K562 (cell line): ENCODE measurements around the gene UNC93B1. TPM values are rescaled to one million over a fixed set of nuclear protein-coding genes. Genes with fewer than 3 reads are reported as not detected.

Source experiments
- ATAC-seq: fragments of 200-7000 bp; cut with Tn5 transposase; 3 replicates; pipeline ENCODE4 v1.9.1; 2020; ENCODE audit warnings: moderate library complexity
- BruUV-seq: library from RNA; stranded (reverse); fragments of 400-500 nt; replicated peaks from 2 replicates; lab custom pipeline; 2021; lab: Mats Ljungman, UMichigan
- CTCF ChIA-PET: fragments of 300-600 bp; formaldehyde crosslinking; extraction: SDS; loops from one replicate; lab custom pipeline; 2021; ENCODE audit warnings: low intra/inter-chr PET ratio; lab: Yijun Ruan, JAX
- POLR2A ChIA-PET: fragments of 300-600, 350-650 bp; sonication (Branson Sonifier 250); formaldehyde crosslinking; extraction: SDS; loops from one replicate; lab custom pipeline; 2021; ENCODE audit warnings: antibody characterized with exemption, inconsistent platforms; lab: Yijun Ruan, JAX
- DNase-seq, 4 experiments: peaks; one replicate each; pipeline versions ENCODE4 v3.0.0 to v3.0.0-alpha.2; 2011 to 2018; ENCODE audit warnings: low spot score in 3 of 4, mixed read lengths in 3 of 4; ENCODE audit errors: extremely low read depth in 1 of 4
- FAIRE-seq: peaks from 2 replicates; lab custom pipeline; 2011; peaks lifted over from hg19 to GRCh38; lab: Jason Lieb, UNC
- H2AFZ ChIP-seq: 2 replicates; pipeline ENCODE4 v1.6.0; 2011; ENCODE audit warnings: low read depth, low read length, control low read depth, inconsistent platforms
- H3K27ac ChIP-seq: fragments of 200-600 bp; 3 replicates; pipeline ENCODE4 v1.8.0; 2011; ENCODE audit warnings: low read depth, mild to moderate bottlenecking, control low read depth, inconsistent platforms, low read length, moderate library complexity, mixed read lengths; ENCODE audit errors: extremely low read depth
- H3K27me3 ChIP-seq, 2 experiments: fragments of 300-600 bp in 1 of 2; 2 replicates in 1 of 2; 3 replicates in 1 of 2; pipeline versions ENCODE4 v1.6.0 to v1.8.0; 2011; ENCODE audit warnings: inconsistent platforms in 2 of 2, low read length in 2 of 2, mild to moderate bottlenecking in 1 of 2, mixed read lengths in 1 of 2, moderate library complexity in 1 of 2; ENCODE audit not compliant: control insufficient read depth in 2 of 2, insufficient read depth in 2 of 2
- H3K36me3 ChIP-seq: fragments of 300-600 bp; 3 replicates; pipeline ENCODE4 v1.8.0; 2011; ENCODE audit warnings: mild to moderate bottlenecking, low read length, inconsistent platforms; ENCODE audit not compliant: control insufficient read depth, insufficient read depth
- H3K4me1 ChIP-seq, 2 experiments: fragments of 200-600 bp in 1 of 2; replicated peaks in 1 of 2; 2 replicates in 1 of 2; 3 replicates in 1 of 2; pipeline versions ENCODE4 v1.5.1 to v1.8.0; 2011; ENCODE audit warnings: inconsistent platforms in 2 of 2, low read length in 2 of 2, mild to moderate bottlenecking in 1 of 2, mixed read lengths in 1 of 2, moderate library complexity in 1 of 2; ENCODE audit not compliant: control insufficient read depth in 2 of 2, insufficient read depth in 2 of 2
- H3K4me2 ChIP-seq: 2 replicates; pipeline ENCODE4 v1.6.1; 2011; ENCODE audit warnings: low read length, control low read depth, inconsistent platforms, mixed read lengths; ENCODE audit not compliant: insufficient read depth
- H3K4me3 ChIP-seq: fragments of 200-600 bp; sonication (generic), shearing (Covaris generic); 2 replicates; pipeline ENCODE4 v1.5.1; 2016; ENCODE audit warnings: control low read depth, inconsistent platforms
- H3K79me2 ChIP-seq: fragments of 200-600 bp; 3 replicates; pipeline ENCODE4 v1.8.0; 2011; ENCODE audit warnings: low read length, inconsistent platforms; ENCODE audit not compliant: control insufficient read depth, insufficient read depth
- H3K9ac ChIP-seq, 2 experiments: 2 replicates each; pipeline versions ENCODE4 v1.6.0 to v1.6.1; 2011; ENCODE audit warnings: low read depth in 2 of 2, low read length in 2 of 2, control low read depth in 1 of 2, inconsistent platforms in 1 of 2, mild to moderate bottlenecking in 1 of 2, mixed read lengths in 1 of 2; ENCODE audit not compliant: insufficient read depth in 1 of 2
- H3K9me1 ChIP-seq: one replicate; pipeline ENCODE4 v1.6.0; 2011; ENCODE audit warnings: inconsistent platforms, mild to moderate bottlenecking, low read length, moderate library complexity; ENCODE audit not compliant: control insufficient read depth, insufficient read depth
- H3K9me3 ChIP-seq: replicated peaks from 2 replicates; pipeline ENCODE4 v1.5.1; 2011; ENCODE audit warnings: low read depth, low read length, inconsistent platforms; ENCODE audit not compliant: control insufficient read depth, insufficient read depth
- H4K20me1 ChIP-seq: replicated peaks from 2 replicates; pipeline ENCODE4 v1.6.1; 2011; ENCODE audit warnings: low read length, inconsistent platforms, mixed read lengths; ENCODE audit not compliant: control insufficient read depth, insufficient read depth
- CHAMP1 ChIP-seq: fragments of 450-650 bp; IDR thresholded peaks from 2 replicates; pipeline ENCODE4 v1.6.1; 2016; ENCODE audit warnings: mild to moderate bottlenecking
- JUNB ChIP-seq: fragments of 450-650 bp; formaldehyde crosslinking; conservative IDR thresholded peaks from 2 replicates; pipeline ENCODE4 v1.4.0; 2020; ENCODE audit warnings: mild to moderate bottlenecking
- PRMT5 ChIP-seq: sonication (generic); formaldehyde crosslinking; IDR thresholded peaks from 2 replicates; pipeline ENCODE4 v1.5.0; 2020; ENCODE audit warnings: missing genetic modification reagents
- VEZF1 ChIP-seq: fragments of 200-800 bp; sonication (Bioruptor generic); IDR thresholded peaks from 2 replicates; pipeline ENCODE4 v1.6.1; 2017; ENCODE audit warnings: missing genetic modification characterization, missing compliant biosample characterization
- ZNF143 ChIP-seq: sonication (generic); formaldehyde crosslinking; IDR thresholded peaks from 2 replicates; pipeline ENCODE4 v1.9.0; 2022; ENCODE audit warnings: mild to moderate bottlenecking, missing genetic modification reagents
- ZSCAN32 ChIP-seq: fragments of 450-650 bp; formaldehyde crosslinking; IDR thresholded peaks from 2 replicates; pipeline ENCODE4 v1.4.0; 2020; ENCODE audit warnings: mild to moderate bottlenecking, moderate library complexity
- WGBS: fragments of 100-300 bp; shearing (Covaris generic); methylation state at CpG from one replicate; pipeline ENCODE4 v1.1.6; 2016; ENCODE audit warnings: low coverage, mixed read lengths; ENCODE audit not compliant: insufficient coverage; ENCODE audit errors: missing lambda C conversion rate; 5-methylcytosine and 5-hydroxymethylcytosine counted together
- in situ Hi-C: fragments of 300-500 bp; cut with MboI; formaldehyde crosslinking; loops from 4 replicates; pipeline ENCODE4 v1.15.0; 2018; ENCODE audit warnings: inconsistent platforms, mixed read lengths
- intact Hi-C: fragments of 100-400 bp; cut with micrococcal nuclease; formaldehyde crosslinking; loops from 2 replicates; pipeline ENCODE4 v1.14.2; 2022
- polyA plus RNA-seq, 8 experiments: library from polyadenylated mRNA; depleted of rRNA in 4 of 8; stranded (reverse) in 5 of 8; unstranded in 3 of 8; fragments of >200 nt; fragmentation: Nextera tagmentation in 2 of 8; fragmentation: Illumina TruSeq in 1 of 8; extraction: Ambion mirVana in 2 of 8; extraction: Trizol in 1 of 8; gene quantifications; 2 replicates each; pipeline versions ENCODE4 v1.2.1 to v1.2.3, GENCODE V29; 2011 to 2014; ENCODE audit warnings: inconsistent platforms in 1 of 8, missing spikeins in 1 of 8
- total RNA-seq, 7 experiments: library from RNA; depleted of rRNA in 6 of 7; stranded (reverse); fragments of >200 nt in 6 of 7; fragmentation: Illumina TruSeq in 2 of 7; extraction: Trizol in 2 of 7; gene quantifications; 2 replicates each; pipeline versions ENCODE4 v1.2.1 to v1.2.3, GENCODE V29; 2011 to 2021; ENCODE audit warnings: low replicate concordance in 1 of 7
- TF ChIP-seq, protein P1 (sequence below), 3 experiments: fragments of 200-800 bp in 1 of 3; sonication (Bioruptor generic) in 1 of 3; sonication (generic) in 1 of 3; formaldehyde crosslinking in 1 of 3; IDR thresholded peaks; 2 replicates each; pipeline versions ENCODE4 v1.6.1 to v1.8.0; 2016 to 2022; ENCODE audit warnings: mild to moderate bottlenecking in 2 of 3, missing compliant biosample characterization in 2 of 3, missing genetic modification characterization in 2 of 3, missing genetic modification reagents in 1 of 3

Gene UNC93B1
- total and polyA plus RNA-seq, 9 of the 15 experiments (the other 6 are each of a cell fraction or from before 2014, with no cell fraction given), result 0.10 to 13.6 (median 6.5) TPM

GRCh38 chr11:68040957-68041591, 37.2 kb upstream of the UNC93B1 start:
- BruUV-seq, result no TSS peak
- H3K9ac ChIP-seq, result peak overlapping the region; percentile 72 to 90; a peak in 3 of 4 replicates
- H3K4me1 ChIP-seq, result peaks cover 44 to 95% of the 10 kb centered on the region in 2 experiments
- FAIRE-seq (no peak), DNase-seq (no peak), ATAC-seq (no peak)
- no peaks in the 10 kb centered on the region for H3K9me1 ChIP-seq
- intact Hi-C loops (no loop called here), in situ Hi-C loops (no loop called here)
- peaks cover 54% of the 10 kb centered on the region; the same call in 2 of the 3 replicates for H3K36me3 ChIP-seq
- peak overlapping the region; percentile 74 for H3K4me2 ChIP-seq
- TF ChIP-seq PRMT5 (CRISPR knock-in tag) (no peak), JUNB (CRISPR knock-in tag) (no peak), CHAMP1 (no peak), ZSCAN32 (CRISPR knock-in tag) (no peak), ZNF143 (CRISPR knock-in tag) (0 out of 2 replicates have a peak, but pooled peaks have one; percentile 9), VEZF1 (CRISPR knock-in tag) (no peak)
- TF ChIP-seq, protein P1, sequence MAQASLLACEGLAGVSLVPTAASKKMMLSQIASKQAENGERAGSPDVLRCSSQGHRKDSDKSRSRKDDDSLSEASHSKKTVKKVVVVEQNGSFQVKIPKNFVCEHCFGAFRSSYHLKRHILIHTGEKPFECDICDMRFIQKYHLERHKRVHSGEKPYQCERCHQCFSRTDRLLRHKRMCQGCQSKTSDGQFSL (CRISPR knock-in tag; IDR thresholded peaks at IDR 0.05), result 0 out of 2 replicates have a peak, but pooled peaks have one; percentile 10
- TF ChIP-seq, protein P1 (tag; IDR thresholded peaks at IDR 0.05), result 0 out of 4 replicates have a peak, but pooled peaks of 1 of the 2 experiments have one; percentile 7
- ChIA-PET POLR2A (interaction anchor here (1.6 to 4.9 kb wide), 4 partner anchors 10 to 44 kb away, joined by 4 to 55 read pairs (median 8); partner anchors contain the start of gene NDUFS8), CTCF (interaction anchor here (0.6 kb wide), 1 partner anchor 272 kb away, joined by 3 read pairs; no protein-coding TSS in a partner anchor)
- H3K9me3 ChIP-seq, result no peaks in the 10 kb centered on the region
- H3K79me2 ChIP-seq, result peaks cover 37% of the 10 kb centered on the region
- peak overlapping the region; percentile 92 for H3K4me3 ChIP-seq
- H3K27me3 ChIP-seq, result no peaks in the 10 kb centered on the region
- H4K20me1 ChIP-seq, result peaks cover 4% of the 10 kb centered on the region; the same call in 1 of the 2 replicates
- 71% methylated on average over 15 of the region's 23 CpGs for WGBS
- no peak overlapping the region for H2AFZ ChIP-seq
- peak overlapping the region; percentile 83 for H3K27ac ChIP-seq
